GM18511 (cell line): ENCODE data around the gene SSH2.

ENCODE experiments used
- ATAC-seq: cut with Tn5 transposase; IDR thresholded peaks from one replicate; pipeline ENCODE4 v1.9.1; 2021; ENCODE audit warnings: mild to moderate bottlenecking, moderate library complexity; ENCODE audit not compliant: unreplicated experiment

Gene SSH2

GRCh38 chr17:29616300-29617048 lies 313.6 kb downstream of the SSH2 start:
- no peak for ATAC-seq

GRCh38 chr17:29615492-29616299 lies 314.3 kb downstream of the SSH2 start:
- no peak for ATAC-seq

DNA sequence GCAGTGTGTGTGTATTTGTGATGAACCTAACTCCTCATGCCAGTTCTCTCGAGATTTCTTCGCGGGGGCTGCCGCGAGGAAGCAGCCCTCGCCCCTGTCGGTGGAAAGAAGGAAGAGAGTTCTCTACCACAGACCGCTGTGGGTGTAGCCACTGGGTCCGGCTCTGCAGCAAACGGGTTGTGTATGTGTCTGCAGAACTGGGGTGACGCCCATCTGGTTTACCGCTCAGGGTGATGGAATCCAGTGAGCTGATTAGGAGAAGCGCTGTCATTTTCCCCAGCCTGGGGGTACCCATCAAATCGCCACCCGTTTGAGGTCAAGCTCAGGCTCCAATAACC lies 315.0 kb downstream of the SSH2 start:
- no peak for ATAC-seq

- no peak for ATAC-seq
Observed at GRCh38 chr17:29614349-29615047, 315.5 kb downstream of the SSH2 start.

DNA sequence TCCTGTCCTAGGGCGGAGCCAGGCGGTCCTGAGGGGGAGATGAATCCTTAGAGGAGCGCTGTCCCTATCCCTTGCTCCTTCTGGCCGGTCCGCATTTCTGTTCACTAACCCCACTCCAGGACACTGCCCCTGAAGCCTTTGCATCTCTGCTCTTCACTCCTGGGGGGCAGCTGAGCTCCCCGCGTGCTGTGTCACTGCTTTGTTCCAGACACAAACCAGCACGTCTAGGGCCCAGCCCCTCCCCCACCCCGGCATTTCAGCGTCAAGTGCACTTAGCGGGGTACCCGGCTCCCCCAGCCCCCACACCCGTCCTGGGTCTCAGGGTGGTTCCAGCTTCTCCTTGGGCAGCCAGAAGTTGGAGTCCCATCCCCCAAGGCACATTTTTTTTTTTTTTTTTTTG lies 316.2 kb downstream of the SSH2 start:
- no peak for ATAC-seq

- ATAC-seq, result no peak
Observed at GRCh38 chr17:29613352-29613837, 316.6 kb downstream of the SSH2 start.

GRCh38 chr17:29612404-29613280 lies 317.4 kb downstream of the SSH2 start:
- no peak for ATAC-seq

- ATAC-seq, result no peak
Observed at GRCh38 chr17:29612094-29612403, 318.0 kb downstream of the SSH2 start.

DNA sequence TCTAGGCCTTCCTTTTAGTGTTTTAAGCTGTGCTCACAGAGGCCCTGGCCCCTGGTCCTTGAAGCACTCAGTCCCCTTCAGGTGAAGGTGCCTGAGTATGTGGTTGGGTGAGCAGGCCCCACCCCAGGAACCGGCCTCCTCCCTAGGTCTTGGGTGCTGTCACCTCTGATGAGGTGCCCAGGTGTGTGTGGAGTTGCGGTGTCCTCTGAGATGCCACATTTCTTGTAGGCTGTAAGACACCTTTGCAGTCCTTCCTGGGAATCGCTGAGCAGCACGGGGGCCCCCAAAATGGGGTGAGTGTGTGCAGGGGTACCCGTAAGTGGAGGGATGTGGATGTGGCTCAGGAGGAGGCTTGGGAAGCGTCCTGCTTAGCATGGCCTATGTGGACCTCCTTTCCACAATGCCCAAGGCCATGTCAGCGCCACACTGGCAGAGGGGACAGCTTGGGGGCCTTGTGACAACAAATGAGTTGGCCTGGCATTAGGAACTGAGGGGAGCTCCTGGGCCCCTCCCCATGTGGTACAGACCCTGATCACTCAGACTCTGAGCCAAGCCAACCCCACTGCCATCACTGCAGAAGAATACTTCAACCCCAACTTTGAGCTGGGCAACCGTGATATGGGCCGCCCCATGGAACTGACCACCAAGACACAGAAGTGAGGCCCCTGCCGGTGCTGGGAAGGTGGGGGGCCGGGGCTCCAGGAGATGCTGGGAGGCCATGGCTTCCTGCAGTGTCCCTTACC lies 318.5 kb downstream of the SSH2 start:
- ATAC-seq, result no peak

DNA sequence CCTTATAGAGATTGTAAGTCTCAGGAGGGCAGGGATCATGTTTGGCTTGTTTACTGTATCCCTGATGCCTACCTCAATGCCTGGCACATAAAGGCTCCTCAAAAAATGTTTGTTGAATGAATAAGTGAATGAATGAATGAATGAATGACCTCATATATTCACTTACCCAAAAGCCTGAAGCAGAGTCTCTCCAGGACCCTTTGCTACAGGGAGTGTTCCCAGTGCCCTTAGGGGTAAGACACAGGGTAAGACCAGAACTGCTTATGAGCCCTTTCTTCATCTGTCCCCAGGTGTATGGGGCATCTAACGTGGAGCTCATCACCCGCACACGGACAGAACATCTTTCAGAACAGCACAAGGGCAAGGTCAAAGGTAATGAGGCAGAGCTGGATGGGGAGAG lies 319.6 kb downstream of the SSH2 start:
- no peak for ATAC-seq

DNA sequence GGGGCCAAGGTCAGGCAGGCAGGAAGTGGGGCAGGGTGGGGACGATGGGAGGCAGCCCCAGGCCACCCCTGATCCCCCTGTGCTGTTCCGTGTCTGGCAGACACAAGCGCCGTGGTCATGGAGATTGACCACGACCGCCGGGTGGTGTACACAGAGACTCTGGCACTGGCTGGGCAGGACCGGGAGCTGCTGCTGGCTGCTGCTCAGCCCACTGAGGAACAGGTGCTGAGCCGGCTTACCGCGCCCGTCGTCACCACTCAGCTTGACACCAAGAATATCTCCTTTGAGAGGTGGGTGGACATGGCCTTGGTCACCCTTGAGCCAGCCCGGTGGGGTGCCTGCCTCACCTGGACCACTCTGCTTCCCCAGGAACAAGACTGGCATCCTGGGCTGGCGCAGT lies 321.0 kb downstream of the SSH2 start:
- no peak for ATAC-seq

- ATAC-seq, result no peak
Observed at GRCh38 chr17:29607557-29608195, 322.4 kb downstream of the SSH2 start.

DNA sequence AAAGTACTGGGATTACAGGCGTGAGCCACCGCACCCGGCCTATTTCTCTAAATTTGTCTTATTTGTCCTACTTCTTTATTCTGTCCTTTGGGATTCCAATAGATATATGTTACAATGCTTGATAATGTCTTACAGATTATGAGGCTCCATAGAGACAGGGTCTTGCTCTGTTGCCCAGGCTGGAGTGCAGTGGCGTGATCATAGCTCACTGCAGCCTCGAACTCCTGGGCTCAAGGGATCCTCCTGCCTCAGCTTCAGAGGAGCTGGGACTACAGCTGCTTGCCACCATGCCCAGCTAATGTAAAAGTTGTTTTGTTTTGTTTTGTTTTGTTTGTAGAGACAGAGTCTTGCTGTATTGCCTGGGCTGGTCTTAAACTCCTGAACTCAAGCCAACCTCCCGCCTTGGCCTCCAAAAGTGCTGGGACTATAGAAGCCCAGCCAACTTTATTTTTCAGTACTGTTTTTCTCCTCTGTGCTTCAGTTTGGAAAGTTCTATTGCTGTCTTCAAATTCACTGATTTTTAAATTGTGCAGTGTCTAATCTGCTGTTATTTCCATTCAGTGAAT lies 326.8 kb downstream of the SSH2 start:
- no peak for ATAC-seq

GRCh38 chr17:29597361-29598172 lies 332.5 kb downstream of the SSH2 start:
- ATAC-seq, result no peak

- no peak for ATAC-seq
Observed at GRCh38 chr17:29596811-29597210, 333.2 kb downstream of the SSH2 start.

DNA sequence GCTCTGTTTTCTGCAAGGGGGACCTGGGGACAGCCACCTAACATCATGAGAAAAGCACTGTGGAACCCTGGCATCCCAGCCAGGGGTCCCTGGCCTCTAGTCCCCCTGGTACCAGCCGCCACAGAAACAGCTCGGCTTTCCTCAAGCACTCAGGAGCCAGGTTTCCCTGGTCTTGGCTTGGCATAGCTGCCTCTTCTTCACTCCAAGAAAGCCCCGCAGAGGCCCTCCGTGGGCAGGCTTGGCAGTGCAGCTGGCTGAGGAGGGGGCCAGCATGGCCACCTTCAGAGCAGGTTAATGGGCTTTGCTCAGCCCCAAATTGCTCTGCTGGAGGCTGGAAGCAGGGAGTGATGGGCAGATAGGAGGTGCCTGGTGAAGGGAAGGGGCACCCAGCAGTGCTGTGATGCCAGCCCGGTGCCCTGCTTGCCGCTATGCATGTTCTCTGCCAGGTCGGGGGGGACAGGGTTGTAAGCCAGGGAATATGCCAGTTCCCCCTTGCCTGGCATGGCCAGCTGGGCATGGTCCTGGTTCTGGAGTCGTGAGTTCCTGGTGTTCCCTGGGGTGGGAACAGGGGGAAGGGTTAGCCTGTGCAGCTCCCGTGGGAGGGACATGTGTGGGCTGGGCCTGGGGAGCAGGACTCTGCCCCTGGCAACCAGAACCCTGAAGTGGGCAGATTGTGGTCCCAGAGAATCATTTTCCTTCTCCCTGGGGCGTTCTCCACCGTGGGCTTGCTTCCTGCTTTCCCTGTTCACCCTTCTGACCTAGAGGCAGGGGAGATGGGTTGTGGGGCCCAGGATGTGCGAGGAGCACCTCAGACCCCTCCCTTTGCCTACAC lies 333.9 kb downstream of the SSH2 start:
- ATAC-seq, result no peak

DNA sequence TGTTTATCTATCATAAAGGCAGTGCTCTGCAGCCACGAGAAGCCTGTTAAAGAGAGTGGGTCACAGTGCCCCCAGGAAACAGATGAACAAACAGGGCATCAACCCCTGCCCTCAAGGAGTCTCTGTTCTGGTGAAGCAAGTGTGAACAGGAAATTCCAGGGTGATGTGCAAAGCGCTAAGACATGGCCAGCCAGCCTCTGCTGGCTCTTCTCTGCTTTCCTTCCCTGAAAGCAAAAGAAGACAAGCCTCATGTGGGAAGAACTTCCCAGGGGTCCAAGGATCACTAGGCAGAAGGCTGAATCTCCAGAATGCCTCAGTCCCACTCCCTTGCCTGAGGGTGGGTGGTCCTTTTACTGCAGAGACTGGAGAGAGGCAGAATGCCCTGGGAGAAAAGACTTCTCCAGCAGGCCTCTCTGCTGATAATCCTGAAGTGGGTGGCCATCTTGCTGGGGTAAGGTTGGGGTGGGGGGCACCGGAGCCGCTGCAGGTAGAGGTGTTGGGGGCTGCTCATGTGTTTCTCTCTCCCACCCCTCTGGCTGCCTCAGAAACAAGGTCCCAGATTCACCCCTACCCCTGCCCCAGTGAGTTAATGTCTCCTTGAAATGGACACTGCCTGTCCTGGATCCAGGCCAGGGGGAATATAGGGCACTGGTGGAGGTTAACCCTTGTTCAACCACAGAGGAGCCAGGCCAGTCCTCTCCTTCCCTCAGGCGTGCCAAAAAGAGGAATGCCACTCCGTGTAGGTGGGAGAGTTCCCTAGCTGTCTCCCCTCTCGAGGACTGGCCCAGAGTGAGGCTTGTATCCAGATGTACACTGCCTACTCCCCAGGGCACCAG lies 334.7 kb downstream of the SSH2 start:
- no peak for ATAC-seq
